ENCODE results near the gene ANG. TPM values are rescaled to one million over a fixed set of nuclear protein-coding genes. Genes with fewer than 3 reads are reported as not detected.

Gene ANG
- total RNA-seq, 1 donor from 2014 or later, result 4.0 TPM

DNA sequence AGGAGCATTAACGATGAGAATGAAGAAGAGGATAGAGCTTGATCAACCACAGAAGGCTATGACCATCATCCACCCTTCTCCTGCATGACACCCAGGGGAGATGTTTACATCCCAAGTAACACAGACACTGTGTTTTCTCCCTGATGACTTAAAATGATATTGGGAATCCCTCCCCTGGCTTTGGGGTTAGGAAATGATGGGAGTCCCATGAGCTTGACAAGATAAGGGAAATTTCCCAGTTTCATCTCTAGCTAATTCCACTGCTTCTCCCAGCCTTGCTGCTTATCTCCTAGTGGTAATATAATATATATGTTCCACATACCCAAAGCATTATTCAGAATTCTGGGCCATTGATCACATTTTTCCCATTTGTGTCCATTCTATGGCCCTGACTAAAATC is 43.1 kb upstream of the ANG start:
- H3K9ac ChIP-seq (ENCODE audit: low read length), result no peak overlapping the region
- no peak overlapping the region for H3K4me3 Mint-ChIP-seq (ENCODE audit: unreplicated experiment)
- TF ChIP-seq EZH2 (IDR thresholded peaks at IDR 0.05; ENCODE audit: insufficient read depth, low read length), result no peak
- TF ChIP-seq, protein P1, sequence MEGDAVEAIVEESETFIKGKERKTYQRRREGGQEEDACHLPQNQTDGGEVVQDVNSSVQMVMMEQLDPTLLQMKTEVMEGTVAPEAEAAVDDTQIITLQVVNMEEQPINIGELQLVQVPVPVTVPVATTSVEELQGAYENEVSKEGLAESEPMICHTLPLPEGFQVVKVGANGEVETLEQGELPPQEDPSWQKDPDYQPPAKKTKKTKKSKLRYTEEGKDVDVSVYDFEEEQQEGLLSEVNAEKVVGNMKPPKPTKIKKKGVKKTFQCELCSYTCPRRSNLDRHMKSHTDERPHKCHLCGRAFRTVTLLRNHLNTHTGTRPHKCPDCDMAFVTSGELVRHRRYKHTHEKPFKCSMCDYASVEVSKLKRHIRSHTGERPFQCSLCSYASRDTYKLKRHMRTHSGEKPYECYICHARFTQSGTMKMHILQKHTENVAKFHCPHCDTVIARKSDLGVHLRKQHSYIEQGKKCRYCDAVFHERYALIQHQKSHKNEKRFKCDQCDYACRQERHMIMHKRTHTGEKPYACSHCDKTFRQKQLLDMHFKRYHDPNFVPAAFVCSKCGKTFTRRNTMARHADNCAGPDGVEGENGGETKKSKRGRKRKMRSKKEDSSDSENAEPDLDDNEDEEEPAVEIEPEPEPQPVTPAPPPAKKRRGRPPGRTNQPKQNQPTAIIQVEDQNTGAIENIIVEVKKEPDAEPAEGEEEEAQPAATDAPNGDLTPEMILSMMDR (IDR thresholded peaks at IDR 0.05; ENCODE audit: insufficient read depth, low read depth, low read length), result no peak
- no peaks in the 10 kb centered on the region for H3K4me1 Mint-ChIP-seq (ENCODE audit: low read depth, unreplicated experiment)
- H4K20me1 ChIP-seq (ENCODE audit: insufficient read depth, low read length), result no peaks in the 10 kb centered on the region
- no peaks in the 10 kb centered on the region for H3K4me1 ChIP-seq (ENCODE audit: insufficient read depth, low read length)
- H3K79me2 ChIP-seq (ENCODE audit: insufficient read depth, low read length), result no peaks in the 10 kb centered on the region
- no peak overlapping the region for H3K4me2 ChIP-seq (ENCODE audit: low read length)
- DNase-seq (ENCODE audit: low read depth) (no peak), FAIRE-seq (no peak)
- H3K27me3 Mint-ChIP-seq (ENCODE audit: low read depth, unreplicated experiment), result peaks cover 24% of the 10 kb centered on the region
- H3K9me3 ChIP-seq (ENCODE audit: insufficient read depth, low read depth, low read length), result no peaks in the 10 kb centered on the region
- H3K9me3 Mint-ChIP-seq (ENCODE audit: unreplicated experiment), result no peaks in the 10 kb centered on the region
- H3K4me3 ChIP-seq (ENCODE audit: insufficient read depth, low read depth, low read length), result no peak overlapping the region
- peaks cover 3% of the 10 kb centered on the region for H3K27me3 ChIP-seq (ENCODE audit: insufficient read depth, low read length)
- no peak overlapping the region for H3K27ac Mint-ChIP-seq (ENCODE audit: unreplicated experiment)
- H3K36me3 ChIP-seq (ENCODE audit: insufficient read depth, low read length), result no peaks in the 10 kb centered on the region
- H3K36me3 Mint-ChIP-seq (ENCODE audit: low read depth, unreplicated experiment), result no peaks in the 10 kb centered on the region
- no peak overlapping the region for H2AFZ ChIP-seq (ENCODE audit: low read depth, low read length)
- H3K27ac ChIP-seq (ENCODE audit: low read depth, low read length), result no peak overlapping the region

DNA sequence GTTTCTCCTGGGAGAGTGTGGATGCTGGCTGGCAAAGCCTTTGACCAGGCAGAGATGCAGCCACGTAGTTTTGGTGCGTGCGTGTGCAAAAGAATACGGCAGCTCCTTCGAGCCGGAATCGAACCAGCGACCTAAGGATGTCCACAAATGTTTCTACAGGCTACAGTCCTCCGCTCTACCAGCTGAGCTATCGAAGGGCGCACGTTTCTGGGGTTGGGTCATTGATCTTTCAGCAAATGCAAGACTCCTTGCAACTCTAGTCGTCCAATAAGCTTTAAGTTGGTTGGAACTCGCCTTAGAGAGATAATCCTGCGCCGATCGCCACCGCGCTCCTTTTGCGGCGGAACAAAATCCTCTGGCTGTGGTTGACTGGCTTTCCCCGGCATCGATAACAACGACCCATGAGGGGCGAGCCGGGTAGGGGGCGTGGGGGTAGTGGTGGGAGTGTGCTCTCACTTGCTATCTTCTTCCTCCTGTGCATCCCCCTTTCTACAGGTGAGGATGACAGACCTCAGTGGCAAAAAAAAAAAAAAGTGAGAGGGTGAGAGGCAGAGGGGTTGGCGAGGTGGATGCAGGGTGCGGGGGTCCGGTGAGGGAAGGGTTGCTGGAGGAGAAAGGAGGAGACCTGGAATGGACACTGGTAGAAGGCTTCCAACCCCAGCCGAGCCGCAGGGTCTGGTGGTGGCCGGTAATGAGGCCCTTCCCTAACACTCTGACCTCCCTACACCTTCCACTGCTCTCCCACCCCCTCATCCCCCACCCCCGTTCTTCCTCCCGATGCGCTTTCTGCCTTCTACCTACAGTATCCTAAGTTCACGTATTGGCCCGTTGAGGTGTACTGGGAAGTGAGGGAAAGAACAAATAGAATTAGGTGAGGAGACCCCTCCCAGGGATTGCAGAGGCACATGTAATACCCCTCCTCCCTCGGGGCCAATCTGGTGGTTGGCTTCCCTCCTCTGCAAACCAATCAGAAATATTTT is 35.3 kb upstream of the ANG start:
- DNase-seq (ENCODE audit: low read depth), result peak; percentile 0
- no peak for TF ChIP-seq EZH2 (IDR thresholded peaks at IDR 0.05; ENCODE audit: insufficient read depth, low read length)
- TF ChIP-seq, protein P1 (IDR thresholded peaks at IDR 0.05; ENCODE audit: insufficient read depth, low read depth, low read length), result no peak

DNA sequence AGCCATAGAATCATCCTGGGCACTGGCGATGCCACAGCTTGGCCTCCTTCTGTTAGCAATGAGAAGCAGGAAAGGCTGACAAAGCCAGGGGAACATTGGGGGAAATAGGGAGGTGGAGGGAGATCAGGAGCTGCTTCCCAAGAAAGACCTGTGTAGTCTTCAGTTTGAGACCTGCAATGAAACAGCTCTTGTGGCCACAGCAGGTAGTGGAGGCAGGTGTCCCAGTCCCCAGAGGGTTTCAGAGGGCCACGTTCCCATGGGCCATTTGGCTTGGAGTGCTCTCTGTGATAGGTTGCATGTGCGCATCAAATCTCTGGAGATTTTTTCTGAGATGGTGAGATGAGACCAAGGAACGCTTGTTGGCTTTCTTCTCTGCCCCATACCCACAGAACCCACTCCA is 32.7 kb upstream of the ANG start:
- no peaks in the 10 kb centered on the region for H3K4me1 Mint-ChIP-seq (ENCODE audit: low read depth, unreplicated experiment)

More for the DNA sequence above, 35.3 kb upstream of the ANG start:
- peaks cover 18% of the 10 kb centered on the region for H3K27me3 ChIP-seq (ENCODE audit: insufficient read depth, low read length)
- Mint-ChIP-seq H3K9me3 (ENCODE audit: unreplicated experiment) (peaks cover 4% of the 10 kb centered on the region), H3K4me1 (ENCODE audit: low read depth, unreplicated experiment) (no peaks in the 10 kb centered on the region), H3K36me3 (ENCODE audit: low read depth, unreplicated experiment) (no peaks in the 10 kb centered on the region), H3K27ac (ENCODE audit: unreplicated experiment) (no peak overlapping the region), H3K4me3 (ENCODE audit: unreplicated experiment) (peak overlapping the region; percentile 73), H3K27me3 (ENCODE audit: low read depth, unreplicated experiment) (peaks cover 53% of the 10 kb centered on the region)
- no peak overlapping the region for H3K27ac ChIP-seq (ENCODE audit: low read depth, low read length)
- FAIRE-seq, result no peak
- H3K4me2 ChIP-seq (ENCODE audit: low read length), result peak overlapping the region; percentile 48
- no peaks in the 10 kb centered on the region for H4K20me1 ChIP-seq (ENCODE audit: insufficient read depth, low read length)
- no peaks in the 10 kb centered on the region for H3K79me2 ChIP-seq (ENCODE audit: insufficient read depth, low read length)
- H3K4me1 ChIP-seq (ENCODE audit: insufficient read depth, low read length), result no peaks in the 10 kb centered on the region
- H3K9me3 ChIP-seq (ENCODE audit: insufficient read depth, low read depth, low read length), result no peaks in the 10 kb centered on the region
- H3K9ac ChIP-seq (ENCODE audit: low read length), result no peak overlapping the region
- peak overlapping the region; percentile 10 for H2AFZ ChIP-seq (ENCODE audit: low read depth, low read length)
- no peak overlapping the region for H3K4me3 ChIP-seq (ENCODE audit: insufficient read depth, low read depth, low read length)
- H3K36me3 ChIP-seq (ENCODE audit: insufficient read depth, low read length), result no peaks in the 10 kb centered on the region

More for the DNA sequence above, 32.7 kb upstream of the ANG start:
- DNase-seq (ENCODE audit: low read depth), result no peak
- H3K36me3 Mint-ChIP-seq (ENCODE audit: low read depth, unreplicated experiment), result no peaks in the 10 kb centered on the region
- Histone ChIP-seq H3K4me2 (ENCODE audit: low read length) (no peak overlapping the region), H3K9me3 (ENCODE audit: insufficient read depth, low read depth, low read length) (no peaks in the 10 kb centered on the region), H3K27ac (ENCODE audit: low read depth, low read length) (no peak overlapping the region), H4K20me1 (ENCODE audit: insufficient read depth, low read length) (no peaks in the 10 kb centered on the region), H2AFZ (ENCODE audit: low read depth, low read length) (no peak overlapping the region), H3K27me3 (ENCODE audit: insufficient read depth, low read length) (peaks cover 18% of the 10 kb centered on the region), H3K9ac (ENCODE audit: low read length) (no peak overlapping the region), H3K4me1 (ENCODE audit: insufficient read depth, low read length) (no peaks in the 10 kb centered on the region), H3K36me3 (ENCODE audit: insufficient read depth, low read length) (no peaks in the 10 kb centered on the region), H3K79me2 (ENCODE audit: insufficient read depth, low read length) (no peaks in the 10 kb centered on the region), H3K4me3 (ENCODE audit: insufficient read depth, low read depth, low read length) (no peak overlapping the region)
- FAIRE-seq, result no peak
- no peak overlapping the region for H3K4me3 Mint-ChIP-seq (ENCODE audit: unreplicated experiment)
- peaks cover 75% of the 10 kb centered on the region for H3K27me3 Mint-ChIP-seq (ENCODE audit: low read depth, unreplicated experiment)
- no peak overlapping the region for H3K27ac Mint-ChIP-seq (ENCODE audit: unreplicated experiment)
- peaks cover 4% of the 10 kb centered on the region for H3K9me3 Mint-ChIP-seq (ENCODE audit: unreplicated experiment)
- TF ChIP-seq, protein P1 (IDR thresholded peaks at IDR 0.05; ENCODE audit: insufficient read depth, low read depth, low read length), result no peak
- no peak for TF ChIP-seq EZH2 (IDR thresholded peaks at IDR 0.05; ENCODE audit: insufficient read depth, low read length)
